Thyroid gland (tissue), 4 donors: ENCODE results near the gene RGS16. TPM values are rescaled to one million over a fixed set of nuclear protein-coding genes. Genes with fewer than 3 reads are reported as not detected.

Experiments used
- DNase-seq, 2 donors: peaks; one replicate each; pipeline ENCODE4 v3.0.0-alpha.2; 2019
- H3K27ac ChIP-seq, 3 donors: fragments of 200-600 bp; sonication (generic); 1 replicate in 2 of 3; 2 replicates in 1 of 3; pipeline ENCODE4 v1.5.1; 2016 to 2019; ENCODE audit warnings: mild to moderate bottlenecking in 1 of 3, moderate library complexity in 1 of 3
- H3K27me3 ChIP-seq: fragments of 200-600 bp; sonication (generic); one replicate; pipeline ENCODE4 v1.5.1; 2019
- H3K36me3 ChIP-seq, 2 donors: fragments of 200-600 bp; sonication (generic); one replicate each; pipeline ENCODE4 v1.5.1; 2016 to 2019
- H3K4me1 ChIP-seq, 2 donors: fragments of 200-600 bp; sonication (generic); one replicate each; pipeline ENCODE4 v1.5.1; 2017 to 2019
- H3K4me3 ChIP-seq, 3 donors: fragments of 200-600 bp; sonication (generic); replicated peaks in 1 of 3; 1 replicate in 2 of 3; 2 replicates in 1 of 3; pipeline ENCODE4 v1.5.1; 2016; ENCODE audit warnings: mild to moderate bottlenecking in 1 of 3
- H3K9me3 ChIP-seq: fragments of 200-600 bp; sonication (generic); one replicate; pipeline ENCODE4 v1.5.1; 2017
- POLR2A ChIP-seq, 2 donors: fragments of 450-650 bp; IDR thresholded peaks; one replicate each; pipeline ENCODE4 v1.6.1; 2017; ENCODE audit warnings: antibody characterized with exemption in 2 of 2, mild to moderate bottlenecking in 2 of 2, moderate library complexity in 1 of 2
- WGBS, 2 donors: methylation state at CpG; one replicate each; pipeline ENCODE4 v1.1.5; 2017; 5-methylcytosine and 5-hydroxymethylcytosine counted together
- intact Hi-C: fragments of 100-400 bp; cut with DNase I; formaldehyde crosslinking; loops from one replicate; pipeline ENCODE4 v1.15.1; 2023
- total RNA-seq, 4 donors: library from RNA; depleted of rRNA; stranded (reverse); fragments of >200 nt; gene quantifications; one replicate each; pipeline ENCODE4 v1.2.3, GENCODE V29; 2016
- TF ChIP-seq, protein P1 (sequence below), 6 experiments: fragments of 200-600 bp in 3 of 6; fragments of 450-650 bp in 3 of 6; sonication (generic) in 3 of 6; IDR thresholded peaks; one replicate each; pipeline ENCODE4 v1.5.1; 2016 to 2019; ENCODE audit warnings: antibody characterized with exemption in 6 of 6, mild to moderate bottlenecking in 2 of 6, inconsistent platforms in 1 of 6, moderate library complexity in 1 of 6

The RGS16 gene
- total RNA-seq, 4 donors from 2014 or later, result 22.2 to 35.7 (median 29.1) TPM

DNA sequence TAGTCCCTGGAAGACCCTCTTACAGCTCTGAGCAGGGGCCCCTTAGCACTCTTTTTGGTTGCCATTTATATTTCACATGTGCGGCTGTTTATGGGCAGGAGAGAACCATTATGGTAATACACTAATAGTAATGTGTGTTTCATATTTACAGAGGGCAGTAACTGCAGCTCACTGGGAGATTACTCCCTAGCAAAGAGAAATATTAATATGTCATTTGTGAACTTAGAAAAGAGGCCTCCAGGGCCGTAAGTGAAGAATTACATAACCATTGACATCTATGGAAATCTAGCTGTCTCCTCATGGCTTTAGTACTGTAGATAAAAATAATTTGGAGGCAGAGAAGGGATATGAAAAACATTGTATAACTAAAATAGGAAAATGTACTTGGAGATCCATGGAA, 23.4 kb upstream of the RGS16 start:
- Histone ChIP-seq H3K27ac (no peak overlapping the region), H3K9me3 (no peaks in the 10 kb centered on the region), H3K4me1 (peaks cover 21 to 52% of the 10 kb centered on the region in 2 donors), H3K4me3 (no peak overlapping the region), H3K36me3 (no peaks in the 10 kb centered on the region), H3K27me3 (no peaks in the 10 kb centered on the region)
- DNase-seq, result no peak
- intact Hi-C loops, result no loop called here
- 83 to 89% methylated on average over 2 of the region's 2 CpGs for WGBS, 2 donors
- TF ChIP-seq, protein P1, sequence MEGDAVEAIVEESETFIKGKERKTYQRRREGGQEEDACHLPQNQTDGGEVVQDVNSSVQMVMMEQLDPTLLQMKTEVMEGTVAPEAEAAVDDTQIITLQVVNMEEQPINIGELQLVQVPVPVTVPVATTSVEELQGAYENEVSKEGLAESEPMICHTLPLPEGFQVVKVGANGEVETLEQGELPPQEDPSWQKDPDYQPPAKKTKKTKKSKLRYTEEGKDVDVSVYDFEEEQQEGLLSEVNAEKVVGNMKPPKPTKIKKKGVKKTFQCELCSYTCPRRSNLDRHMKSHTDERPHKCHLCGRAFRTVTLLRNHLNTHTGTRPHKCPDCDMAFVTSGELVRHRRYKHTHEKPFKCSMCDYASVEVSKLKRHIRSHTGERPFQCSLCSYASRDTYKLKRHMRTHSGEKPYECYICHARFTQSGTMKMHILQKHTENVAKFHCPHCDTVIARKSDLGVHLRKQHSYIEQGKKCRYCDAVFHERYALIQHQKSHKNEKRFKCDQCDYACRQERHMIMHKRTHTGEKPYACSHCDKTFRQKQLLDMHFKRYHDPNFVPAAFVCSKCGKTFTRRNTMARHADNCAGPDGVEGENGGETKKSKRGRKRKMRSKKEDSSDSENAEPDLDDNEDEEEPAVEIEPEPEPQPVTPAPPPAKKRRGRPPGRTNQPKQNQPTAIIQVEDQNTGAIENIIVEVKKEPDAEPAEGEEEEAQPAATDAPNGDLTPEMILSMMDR (IDR thresholded peaks at IDR 0.05), result no peak
- no peak for TF ChIP-seq POLR2A (IDR thresholded peaks at IDR 0.05)

DNA sequence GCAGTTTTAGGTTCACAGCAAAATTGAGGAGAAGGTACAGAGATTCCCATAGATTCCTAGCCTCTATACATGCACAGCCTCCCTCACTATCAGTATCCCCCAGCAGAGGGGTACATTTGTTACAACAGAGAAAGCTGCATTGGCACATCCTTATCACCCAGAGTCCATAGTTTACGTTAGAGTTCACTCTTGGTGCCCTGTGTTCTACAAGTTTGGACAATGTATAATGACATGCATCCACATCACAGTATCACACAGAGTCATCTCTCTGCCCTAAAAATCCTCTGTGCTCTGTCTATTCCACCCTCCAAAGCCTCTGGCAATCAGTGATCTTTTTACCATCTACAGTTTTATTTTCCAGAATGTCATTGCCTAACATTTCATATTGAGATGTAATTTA, 22.3 kb upstream of the RGS16 start:
- H3K36me3 ChIP-seq, result no peaks in the 10 kb centered on the region
- no peak for DNase-seq
- 93 to 100% methylated on average over 1 of the region's 1 CpG for WGBS, 2 donors
- peaks cover 21 to 52% of the 10 kb centered on the region in 2 donors for H3K4me1 ChIP-seq
- no peak overlapping the region for H3K4me3 ChIP-seq
- no peaks in the 10 kb centered on the region for H3K27me3 ChIP-seq
- H3K9me3 ChIP-seq, result no peaks in the 10 kb centered on the region
- peak overlapping the region in 2 of 3 donors; percentile 44 to 49 for H3K27ac ChIP-seq
- TF ChIP-seq, protein P1 (IDR thresholded peaks at IDR 0.05), result no peak
- no peak for TF ChIP-seq POLR2A (IDR thresholded peaks at IDR 0.05)
- intact Hi-C loops, result no loop called here

DNA sequence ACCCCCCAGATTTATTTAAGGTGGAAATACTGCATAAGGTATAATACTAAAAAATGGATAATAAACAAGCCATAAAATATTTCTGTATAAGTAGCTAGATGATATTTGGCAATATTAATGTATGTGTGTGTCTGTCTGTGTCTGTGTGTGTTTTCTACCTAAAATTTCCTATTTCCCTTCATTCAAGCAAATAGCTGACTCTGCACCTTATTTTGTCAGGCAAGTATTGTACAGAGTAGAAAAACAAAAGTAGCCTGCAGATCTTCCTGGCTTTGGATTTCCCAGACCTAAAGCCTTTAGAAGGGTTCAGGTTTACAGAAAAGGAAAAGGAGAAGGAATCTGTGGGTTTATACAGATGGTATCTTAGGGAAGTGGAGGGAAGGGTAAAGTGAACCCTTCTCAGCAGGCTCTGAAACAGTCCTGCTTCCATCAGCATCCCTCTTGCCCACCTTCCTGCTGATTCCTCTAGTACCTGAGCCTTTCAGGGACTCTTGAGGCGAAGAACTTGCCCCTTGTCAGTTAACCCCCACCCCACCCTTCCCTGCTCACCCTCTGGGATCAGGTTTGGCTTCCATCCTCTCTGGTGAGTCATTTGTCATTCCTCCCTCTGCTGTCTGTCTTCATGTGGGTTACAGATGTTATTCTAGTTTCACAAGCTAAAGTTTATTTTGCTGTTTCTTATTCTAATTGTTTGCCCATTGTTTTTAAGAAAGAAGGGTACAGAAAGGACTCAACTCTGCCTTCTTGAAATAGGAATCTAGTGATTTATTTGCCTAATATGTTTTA, 21.7 kb upstream of the RGS16 start:
- no peak for DNase-seq
- no peak for TF ChIP-seq POLR2A (IDR thresholded peaks at IDR 0.05)
- TF ChIP-seq, protein P1 (IDR thresholded peaks at IDR 0.05), result no peak
- intact Hi-C loops, result no loop called here
- Histone ChIP-seq H3K27me3 (no peaks in the 10 kb centered on the region), H3K4me1 (peaks cover 20 to 48% of the 10 kb centered on the region in 2 donors), H3K4me3 (no peak overlapping the region), H3K9me3 (no peaks in the 10 kb centered on the region), H3K27ac (peak overlapping the region in 2 of 3 donors; percentile 49 to 54), H3K36me3 (no peaks in the 10 kb centered on the region)
- WGBS, 2 donors, result 10 to 42% methylated on average over 1 of the region's 1 CpG

DNA sequence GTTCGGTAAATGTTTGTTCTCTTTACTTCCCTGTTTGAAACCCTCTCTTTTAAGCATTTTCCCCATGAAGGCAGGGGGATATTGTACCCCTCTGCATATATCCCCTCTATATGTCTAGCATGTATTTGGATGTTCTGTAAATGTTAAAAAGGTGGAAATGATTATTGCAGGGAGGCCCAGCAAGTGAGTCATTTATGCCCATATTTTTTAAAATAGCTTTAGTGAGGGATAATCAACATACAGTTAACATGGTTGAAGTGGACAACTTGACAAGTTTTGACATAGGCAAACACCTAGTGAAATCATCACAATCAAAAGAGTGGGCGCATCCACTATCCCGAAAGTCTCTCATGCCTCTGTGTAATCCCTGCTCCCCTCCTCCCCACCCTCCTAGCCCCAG, 20.8 kb upstream of the RGS16 start:
- H3K36me3 ChIP-seq, result no peaks in the 10 kb centered on the region
- no peak for DNase-seq
- H3K4me1 ChIP-seq, result peaks cover 15 to 39% of the 10 kb centered on the region in 2 donors
- H3K4me3 ChIP-seq, result no peak overlapping the region
- H3K9me3 ChIP-seq, result no peaks in the 10 kb centered on the region
- intact Hi-C loops, result no loop called here
- TF ChIP-seq POLR2A (IDR thresholded peaks at IDR 0.05), result no peak
- TF ChIP-seq, protein P1 (IDR thresholded peaks at IDR 0.05), result no peak
- H3K27ac ChIP-seq, result no peak overlapping the region
- 90 to 91% methylated on average over 3 of the region's 3 CpGs for WGBS, 2 donors
- H3K27me3 ChIP-seq, result no peaks in the 10 kb centered on the region

DNA sequence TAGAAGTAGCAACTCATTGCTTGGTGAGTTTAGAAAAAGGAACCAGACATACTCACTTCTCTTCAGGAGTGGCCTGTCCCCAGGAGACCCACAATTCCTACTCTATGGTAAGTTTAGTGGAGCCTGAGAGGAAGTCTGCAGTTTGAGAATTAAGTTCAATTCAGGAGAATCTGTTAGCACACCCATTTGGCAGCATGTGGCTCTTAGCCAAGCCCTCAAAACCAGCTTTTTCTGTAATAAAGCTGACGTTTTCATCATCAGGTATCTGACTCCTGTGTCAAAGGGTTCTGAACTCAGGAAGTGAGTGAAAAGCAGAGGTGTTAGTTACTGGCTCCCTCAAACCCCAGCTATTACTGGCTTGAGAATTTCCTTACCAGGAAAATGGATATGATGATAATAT, 20.4 kb upstream of the RGS16 start:
- no peak for DNase-seq
- intact Hi-C loops, result no loop called here
- TF ChIP-seq POLR2A (IDR thresholded peaks at IDR 0.05), result no peak
- TF ChIP-seq, protein P1 (IDR thresholded peaks at IDR 0.05), result no peak
- Histone ChIP-seq H3K4me3 (no peak overlapping the region), H3K36me3 (no peaks in the 10 kb centered on the region), H3K27ac (no peak overlapping the region), H3K27me3 (no peaks in the 10 kb centered on the region), H3K4me1 (peaks cover 15 to 37% of the 10 kb centered on the region in 2 donors), H3K9me3 (no peaks in the 10 kb centered on the region)
- WGBS, 2 donors, result 33 to 34% methylated on average over 1 of the region's 1 CpG
